PC-9 (cell line): Measurements from ENCODE around the gene GPR78.

Source experiments
- EZH2 ChIP-seq: fragments of 200-600 bp; sonication (generic); IDR thresholded peaks from 2 replicates; pipeline ENCODE4 v1.8.0; 2017; ENCODE audit warnings: antibody characterized with exemption, low read depth
- TF ChIP-seq, protein P1 (sequence below): fragments of 200-600 bp; sonication (generic); conservative IDR thresholded peaks from 2 replicates; pipeline ENCODE4 v1.6.1; 2017; ENCODE audit warnings: mixed run types, antibody characterized with exemption, mild to moderate bottlenecking, moderate library complexity

DNA sequence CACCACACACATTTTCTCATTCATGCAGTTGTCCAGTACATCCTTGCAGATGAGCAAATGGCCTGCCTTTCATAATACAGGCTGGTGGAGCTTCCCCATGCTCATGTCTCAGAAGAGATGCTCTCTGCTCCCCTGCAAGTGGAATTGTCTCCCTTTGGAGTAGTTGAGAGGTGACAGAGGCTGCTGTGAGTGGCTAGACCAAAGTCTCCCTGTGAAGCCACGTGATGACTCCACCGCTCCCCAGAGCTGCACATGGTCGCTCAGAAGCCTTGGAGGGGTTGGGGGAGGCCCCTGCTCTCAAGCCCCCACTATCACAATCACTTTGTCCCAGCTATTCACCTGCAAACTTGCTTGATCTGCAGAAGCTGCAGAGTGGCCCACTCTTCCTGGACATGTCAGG is 1.5 kb upstream of the GPR78 start:
- TF ChIP-seq, protein P1, sequence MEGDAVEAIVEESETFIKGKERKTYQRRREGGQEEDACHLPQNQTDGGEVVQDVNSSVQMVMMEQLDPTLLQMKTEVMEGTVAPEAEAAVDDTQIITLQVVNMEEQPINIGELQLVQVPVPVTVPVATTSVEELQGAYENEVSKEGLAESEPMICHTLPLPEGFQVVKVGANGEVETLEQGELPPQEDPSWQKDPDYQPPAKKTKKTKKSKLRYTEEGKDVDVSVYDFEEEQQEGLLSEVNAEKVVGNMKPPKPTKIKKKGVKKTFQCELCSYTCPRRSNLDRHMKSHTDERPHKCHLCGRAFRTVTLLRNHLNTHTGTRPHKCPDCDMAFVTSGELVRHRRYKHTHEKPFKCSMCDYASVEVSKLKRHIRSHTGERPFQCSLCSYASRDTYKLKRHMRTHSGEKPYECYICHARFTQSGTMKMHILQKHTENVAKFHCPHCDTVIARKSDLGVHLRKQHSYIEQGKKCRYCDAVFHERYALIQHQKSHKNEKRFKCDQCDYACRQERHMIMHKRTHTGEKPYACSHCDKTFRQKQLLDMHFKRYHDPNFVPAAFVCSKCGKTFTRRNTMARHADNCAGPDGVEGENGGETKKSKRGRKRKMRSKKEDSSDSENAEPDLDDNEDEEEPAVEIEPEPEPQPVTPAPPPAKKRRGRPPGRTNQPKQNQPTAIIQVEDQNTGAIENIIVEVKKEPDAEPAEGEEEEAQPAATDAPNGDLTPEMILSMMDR, result no peak
- TF ChIP-seq EZH2, result no peak
